GM21737 (cell line): Measurements from ENCODE around the gene XYLT1.

ENCODE experiments used
- ATAC-seq: cut with Tn5 transposase; IDR thresholded peaks from one replicate; pipeline ENCODE4 v1.9.1; 2021; ENCODE audit warnings: mild to moderate bottlenecking, moderate library complexity; ENCODE audit not compliant: unreplicated experiment

XYLT1 gene

GRCh38 chr16:17404941-17405689, 65.6 kb downstream of the XYLT1 start:
- ATAC-seq = no peak

DNA sequence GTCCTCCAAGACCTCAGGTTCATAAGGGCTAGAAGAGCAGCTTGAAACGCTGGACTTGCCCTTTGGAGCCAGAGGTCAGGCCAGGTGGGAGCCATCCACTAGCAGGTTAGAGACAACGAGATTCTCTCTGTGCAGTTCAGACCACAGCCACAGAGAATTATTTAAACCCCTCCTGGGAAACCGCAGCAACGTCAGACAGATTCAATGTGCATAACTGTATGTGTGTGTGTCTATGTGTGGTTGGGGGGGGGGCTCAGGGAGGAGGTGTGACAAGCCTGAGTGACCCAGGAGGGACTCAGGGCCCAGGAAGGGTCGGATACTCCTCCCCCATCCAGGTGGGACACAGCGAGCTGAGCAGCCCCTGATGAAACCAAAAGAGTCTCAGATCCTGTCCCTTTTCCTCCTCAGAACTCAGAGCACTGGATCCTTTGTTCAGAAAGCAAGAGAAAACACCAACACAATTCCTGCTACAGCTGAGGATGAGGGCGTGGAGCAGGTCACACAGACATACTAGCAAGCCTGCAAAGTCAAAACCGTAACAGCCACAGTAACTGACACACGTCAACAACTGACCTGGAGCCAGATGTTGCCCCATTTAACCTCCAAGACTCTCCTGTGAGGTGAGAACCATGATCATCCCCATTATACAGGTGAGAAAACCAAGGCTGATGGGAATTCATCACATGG, 66.8 kb downstream of the XYLT1 start:
- ATAC-seq = no peak

GRCh38 chr16:17403156-17403809, 67.5 kb downstream of the XYLT1 start:
- ATAC-seq = no peak

DNA sequence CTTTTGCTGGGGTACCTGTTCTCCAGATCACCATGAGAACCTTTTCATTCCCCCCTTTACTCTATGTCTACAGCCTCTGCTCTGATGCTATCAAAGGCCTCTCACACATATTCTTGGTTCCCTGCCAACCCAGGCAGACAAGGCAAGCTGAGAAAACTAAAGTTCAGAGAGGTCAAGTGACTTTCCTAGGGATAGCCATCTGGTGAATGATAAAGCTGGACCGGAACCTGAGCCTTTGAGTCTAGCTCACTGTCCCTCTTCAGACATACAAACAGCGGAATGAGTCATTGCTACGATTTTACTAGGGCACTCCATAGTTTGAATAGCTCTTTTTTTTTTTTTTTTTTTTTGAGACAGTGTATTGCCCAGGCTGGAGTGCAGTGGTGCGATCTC, 73.3 kb downstream of the XYLT1 start:
- ATAC-seq = no peak

GRCh38 chr16:17396762-17397498, 73.8 kb downstream of the XYLT1 start:
- no peak for ATAC-seq

DNA sequence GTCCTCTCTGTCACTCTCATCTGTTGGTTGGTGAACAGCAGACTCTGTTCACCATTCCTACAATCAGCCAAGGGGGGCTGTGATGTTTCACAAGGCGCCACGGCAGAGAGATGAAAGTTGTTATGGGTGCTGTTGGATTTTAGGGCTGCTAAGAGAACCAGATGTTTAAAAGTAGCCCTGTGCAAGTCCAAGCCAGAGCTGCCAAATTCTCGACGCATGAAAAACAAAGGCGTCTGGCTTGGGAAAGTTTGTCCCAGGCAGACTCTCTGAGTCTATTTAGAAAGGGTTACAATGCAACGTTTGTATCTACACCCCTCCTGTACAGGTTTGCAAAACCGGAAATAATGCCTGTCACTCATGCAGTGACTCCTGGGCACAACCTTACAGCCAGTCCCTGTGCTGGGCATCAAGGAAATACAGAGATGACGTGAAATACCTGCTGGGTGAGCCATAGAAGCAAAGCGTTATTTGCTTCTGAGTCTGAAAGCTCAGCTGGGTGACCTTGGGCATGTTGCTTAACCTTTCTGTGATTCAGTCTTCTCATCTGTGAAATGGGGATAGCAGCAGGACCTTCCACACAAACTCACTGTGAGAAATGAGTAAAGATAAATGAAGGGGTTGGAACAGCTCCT, 74.8 kb downstream of the XYLT1 start:
- ATAC-seq = no peak

GRCh38 chr16:17392857-17393692, 77.7 kb downstream of the XYLT1 start:
- no peak for ATAC-seq

- ATAC-seq = no peak
These were observed 78.5 kb downstream of the XYLT1 start for GRCh38 chr16:17392127-17392856.

GRCh38 chr16:17391715-17392114, 79.0 kb downstream of the XYLT1 start:
- no peak for ATAC-seq

- ATAC-seq = no peak
These were observed 81.4 kb downstream of the XYLT1 start for GRCh38 chr16:17389384-17389783.

- ATAC-seq = no peak
These were observed 83.5 kb downstream of the XYLT1 start for GRCh38 chr16:17387256-17387655.

GRCh38 chr16:17386229-17386628, 84.5 kb downstream of the XYLT1 start:
- no peak for ATAC-seq

- no peak for ATAC-seq
These were observed 86.3 kb downstream of the XYLT1 start for GRCh38 chr16:17384471-17384870.

GRCh38 chr16:17382949-17383863, 87.6 kb downstream of the XYLT1 start:
- no peak for ATAC-seq

- ATAC-seq = no peak
These were observed 88.2 kb downstream of the XYLT1 start for GRCh38 chr16:17382514-17382913.

GRCh38 chr16:17381784-17382183, 89.0 kb downstream of the XYLT1 start:
- ATAC-seq = no peak

GRCh38 chr16:17380613-17381012, 90.1 kb downstream of the XYLT1 start:
- ATAC-seq = no peak

GRCh38 chr16:17379121-17379571, 91.6 kb downstream of the XYLT1 start:
- no peak for ATAC-seq
